Left ventricle myocardium superior (tissue), 1 donor: ENCODE data around the gene SDC1. TPM values are rescaled to one million over a fixed set of nuclear protein-coding genes. Genes with fewer than 3 reads are reported as not detected.

Experiments used
- ATAC-seq: fragments of 200-7000 bp; cut with Tn5 transposase; one replicate; pipeline ENCODE4 v1.9.1; 2020; ENCODE audit warnings: mild to moderate bottlenecking, moderate library complexity
- DNase-seq: peaks from one replicate; pipeline ENCODE4 v3.0.0-alpha.2; 2020
- intact Hi-C: fragments of 100-400 bp; cut with micrococcal nuclease; formaldehyde crosslinking; loops from one replicate; pipeline ENCODE4 v1.11.0; 2022
- total RNA-seq: library from RNA; stranded (reverse); fragmentation: NEBNext Ultra II Directional; extraction: Animal tissue kit (Norgen Biotek cat#: 25700); gene quantifications from one replicate; pipeline ENCODE4 v1.2.1, GENCODE V29; 2021
- donor health status: DM: no; HTN: yes; CAD: no; lungs with severe emphysema.

The SDC1 gene
- total RNA-seq, 1 donor from 2014 or later: 0.42 TPM

DNA sequence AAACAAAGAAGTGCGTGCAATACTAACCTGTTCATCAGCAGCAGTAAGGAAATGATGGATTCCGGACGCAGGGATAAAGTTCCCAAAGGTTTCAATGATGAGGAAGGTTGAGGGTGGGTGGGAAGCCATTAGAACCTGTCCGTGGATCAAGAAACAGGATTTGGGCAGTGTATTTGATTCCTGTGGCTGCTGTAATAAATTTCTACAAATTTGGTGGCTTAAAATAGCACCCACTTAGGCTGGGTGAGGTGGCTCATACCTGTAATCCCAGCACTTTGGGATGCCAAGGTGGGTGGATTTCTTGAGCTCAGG lies 5.1 kb upstream of the SDC1 start:
- intact Hi-C loops: no loop called here

DNA sequence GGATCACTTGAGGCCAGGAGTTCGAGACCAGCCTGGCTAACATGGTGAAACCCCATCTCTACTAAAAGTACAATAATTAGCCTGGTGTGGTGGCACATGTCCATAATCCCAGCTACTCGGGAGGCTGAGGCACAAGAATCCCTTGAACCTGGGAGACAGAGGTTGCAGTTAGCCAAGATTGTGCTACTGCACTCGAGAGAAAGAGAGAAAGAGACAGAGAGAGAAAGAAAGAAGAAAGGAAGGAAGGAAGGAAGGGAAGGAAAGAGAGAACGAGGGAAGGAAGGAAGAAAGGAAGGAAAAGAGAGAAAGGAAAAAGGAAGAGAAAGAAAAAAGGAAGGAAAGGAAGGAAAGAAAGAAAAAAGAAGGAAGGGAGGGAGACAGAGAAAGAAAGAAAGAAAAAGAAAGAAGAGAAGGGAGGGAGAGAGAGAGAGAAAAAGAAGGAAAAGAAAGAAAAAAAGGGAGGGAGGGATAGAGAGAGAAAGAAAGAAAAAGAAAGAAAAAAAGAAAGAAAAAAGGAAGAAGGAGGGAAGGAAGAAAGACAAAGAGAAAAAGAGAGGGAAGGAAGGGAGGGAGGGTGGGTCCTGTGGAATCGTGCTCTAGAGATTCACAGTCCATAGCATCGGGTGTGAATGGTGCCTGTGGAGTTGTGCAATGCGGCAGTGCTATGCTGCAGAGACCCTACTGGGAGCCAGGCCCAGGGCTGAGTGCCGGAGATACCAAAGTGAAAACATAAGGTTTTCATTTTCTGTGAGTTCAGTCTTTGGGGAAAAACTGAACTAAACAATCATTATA lies 4.6 kb upstream of the SDC1 start:
- ATAC-seq: no peak
- DNase-seq: no peak
- intact Hi-C loops: no loop called here

More for the DNA sequence above, 5.1 kb upstream of the SDC1 start:
- ATAC-seq (no peak), DNase-seq (no peak)

DNA sequence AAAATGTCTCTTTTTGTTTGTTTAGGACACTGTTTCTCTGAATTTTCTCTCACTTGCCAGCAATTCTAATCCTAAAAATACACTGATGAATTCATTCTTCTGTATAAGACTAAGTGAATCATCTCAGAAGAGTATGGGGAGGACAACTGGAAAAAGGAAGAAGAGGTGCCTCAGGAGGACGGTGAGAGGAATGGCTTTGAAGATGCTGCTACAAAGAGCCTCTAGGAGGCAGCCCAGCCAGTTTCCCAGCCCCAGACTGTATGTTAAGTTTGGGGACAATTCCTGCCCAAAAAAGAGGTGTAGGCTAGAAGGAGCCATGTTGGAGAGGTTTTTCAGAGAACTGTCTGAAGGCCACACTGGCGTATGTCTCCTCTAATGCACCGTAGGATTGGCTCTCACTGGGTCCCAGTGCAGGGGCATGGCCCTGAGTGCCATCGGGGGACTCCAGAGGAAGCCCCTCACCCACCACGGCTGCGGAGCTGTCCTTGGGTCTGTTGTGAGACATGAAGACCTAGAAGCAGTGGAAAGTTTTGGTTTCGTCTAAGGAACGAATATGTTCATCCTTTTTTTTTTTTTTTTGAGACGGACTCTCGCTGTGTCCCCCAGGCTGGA lies 3.1 kb upstream of the SDC1 start:
- intact Hi-C loops: no loop called here
- no peak for DNase-seq
- no peak for ATAC-seq

DNA sequence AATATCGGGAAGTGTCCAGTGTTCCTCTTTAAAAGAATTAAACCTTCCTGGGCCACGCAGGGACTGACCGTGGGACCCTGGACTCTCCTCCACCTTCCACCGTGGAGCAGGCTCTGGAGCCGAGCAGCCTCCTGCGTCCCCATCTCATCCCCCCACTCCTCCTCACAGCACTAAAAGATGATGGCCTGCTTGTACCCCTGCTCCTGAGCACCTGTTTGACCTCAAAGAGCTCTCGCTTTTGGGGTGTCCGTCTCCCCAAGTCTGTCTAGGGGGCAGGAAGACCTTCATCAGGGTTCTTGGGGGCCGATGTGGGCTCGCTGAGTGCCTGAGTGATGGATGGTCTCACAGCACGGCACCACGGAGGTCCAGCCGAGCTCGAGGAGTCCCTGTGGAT lies 1.2 kb upstream of the SDC1 start:
- DNase-seq (no peak), ATAC-seq (no peak)
- intact Hi-C loops: no loop called here

DNA sequence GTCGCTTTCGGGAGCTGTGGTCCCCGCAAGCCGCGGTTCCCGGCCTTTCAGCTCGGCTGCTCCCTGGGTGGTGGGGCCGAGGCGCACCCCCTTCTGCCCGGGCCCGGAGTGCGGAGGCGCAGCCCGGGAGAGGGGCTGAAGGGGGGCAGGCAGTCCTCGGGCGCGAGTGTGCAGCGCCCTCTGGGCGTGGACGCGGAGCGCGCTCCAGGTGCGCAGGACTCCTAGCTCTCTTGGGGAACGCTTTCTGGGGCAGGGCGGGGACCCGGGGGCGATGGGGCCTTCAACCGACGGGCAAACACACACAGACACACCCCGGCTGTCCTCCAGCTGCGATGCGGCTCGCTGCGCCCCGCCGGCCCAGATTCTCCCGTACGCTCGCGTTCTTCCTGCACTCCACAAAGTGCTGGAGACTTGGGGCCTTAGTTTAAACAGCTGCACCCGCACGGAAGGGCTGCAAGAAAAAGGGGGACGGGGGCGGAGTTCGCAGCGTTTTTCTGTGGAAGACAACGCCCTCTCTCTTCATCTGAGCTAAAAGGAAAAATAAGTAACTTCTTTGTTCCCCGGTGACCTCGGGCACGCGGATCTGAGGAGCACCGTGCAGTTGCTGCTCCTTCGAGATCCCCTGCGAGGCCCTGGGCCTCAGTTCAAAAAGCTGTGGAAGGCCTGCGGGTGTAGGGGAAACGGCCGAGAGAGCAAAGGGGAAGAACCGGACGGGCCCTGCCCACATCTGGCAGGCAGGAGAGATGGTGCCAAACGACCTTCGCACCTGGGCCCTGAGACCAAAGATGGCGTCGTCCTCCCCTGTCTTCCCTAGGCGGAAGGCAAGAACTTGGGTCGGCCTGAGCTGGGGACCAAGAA lies 593 bp upstream of the SDC1 start:
- DNase-seq (peak; percentile 67), ATAC-seq (peak; percentile 90)
- intact Hi-C loops: no loop called here

DNA sequence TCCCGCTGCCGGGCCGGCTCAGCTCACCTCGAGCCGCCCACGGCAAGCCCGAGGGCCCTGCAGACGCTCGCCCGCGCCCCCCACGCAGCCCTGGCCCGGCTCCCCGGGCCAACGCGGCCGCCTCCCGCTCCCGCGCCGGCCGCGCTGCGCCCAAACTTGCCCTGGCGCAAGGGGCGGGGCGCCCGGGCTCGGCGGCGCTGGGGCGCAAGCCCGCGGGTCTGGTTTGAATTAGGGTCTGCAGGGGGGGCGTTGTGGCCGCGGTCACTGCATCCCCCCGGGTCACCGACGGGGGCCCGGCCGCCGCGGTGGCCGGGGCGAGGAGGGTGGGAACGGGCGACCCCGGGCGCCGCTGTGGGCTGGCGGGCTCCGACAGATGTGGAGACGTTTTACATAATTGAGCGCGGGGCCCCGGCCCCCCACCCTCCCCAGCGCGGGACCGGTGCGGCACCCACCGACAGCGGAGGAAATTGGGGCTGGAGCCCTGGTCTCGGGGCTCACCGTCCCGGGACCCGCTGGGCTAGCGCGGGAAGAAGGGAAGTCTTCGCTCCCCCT lies 690 bp downstream of the SDC1 start:
- intact Hi-C loops: no loop called here
- no peak for DNase-seq
- ATAC-seq: peak; percentile 29

DNA sequence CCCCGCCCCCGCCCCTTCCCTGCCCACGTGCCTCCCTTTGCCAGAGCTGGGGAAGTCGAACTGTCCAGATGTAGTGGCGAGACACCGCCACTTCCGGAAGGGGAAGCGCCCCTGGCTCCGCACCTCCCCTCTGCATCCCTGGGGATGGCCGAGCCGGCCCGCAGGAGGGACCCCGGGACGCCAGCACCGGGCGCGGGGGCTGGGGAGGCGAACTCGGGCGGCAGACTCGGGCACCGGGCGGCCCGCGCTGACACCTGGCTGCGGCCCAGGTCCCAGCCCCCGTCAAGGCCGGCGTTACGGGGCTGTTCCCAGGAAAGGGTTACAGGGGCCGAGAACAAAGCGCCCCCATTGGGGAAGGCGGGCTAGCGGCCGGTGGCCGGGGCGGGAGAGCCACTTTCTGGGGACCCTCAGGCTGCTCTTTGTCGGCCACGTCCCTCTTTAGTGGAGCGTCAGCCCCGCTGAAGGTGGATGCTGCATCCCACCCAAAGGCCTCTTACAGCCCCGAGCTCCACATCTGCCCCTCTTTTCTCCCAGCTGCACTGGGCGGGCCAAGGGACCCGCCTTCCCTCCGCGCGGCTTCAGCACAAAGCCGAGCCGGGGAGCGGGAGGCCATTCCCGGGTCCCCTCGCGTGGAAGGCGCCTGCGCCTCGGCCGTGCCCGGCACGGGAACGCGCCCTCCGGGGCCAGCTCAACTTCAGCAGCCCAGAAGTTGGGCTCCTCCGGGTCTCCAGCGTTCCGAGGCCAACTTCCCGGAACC lies 1.3 kb downstream of the SDC1 start:
- DNase-seq (peak; percentile 65), ATAC-seq (peak; percentile 58)
- intact Hi-C loops: no loop called here

DNA sequence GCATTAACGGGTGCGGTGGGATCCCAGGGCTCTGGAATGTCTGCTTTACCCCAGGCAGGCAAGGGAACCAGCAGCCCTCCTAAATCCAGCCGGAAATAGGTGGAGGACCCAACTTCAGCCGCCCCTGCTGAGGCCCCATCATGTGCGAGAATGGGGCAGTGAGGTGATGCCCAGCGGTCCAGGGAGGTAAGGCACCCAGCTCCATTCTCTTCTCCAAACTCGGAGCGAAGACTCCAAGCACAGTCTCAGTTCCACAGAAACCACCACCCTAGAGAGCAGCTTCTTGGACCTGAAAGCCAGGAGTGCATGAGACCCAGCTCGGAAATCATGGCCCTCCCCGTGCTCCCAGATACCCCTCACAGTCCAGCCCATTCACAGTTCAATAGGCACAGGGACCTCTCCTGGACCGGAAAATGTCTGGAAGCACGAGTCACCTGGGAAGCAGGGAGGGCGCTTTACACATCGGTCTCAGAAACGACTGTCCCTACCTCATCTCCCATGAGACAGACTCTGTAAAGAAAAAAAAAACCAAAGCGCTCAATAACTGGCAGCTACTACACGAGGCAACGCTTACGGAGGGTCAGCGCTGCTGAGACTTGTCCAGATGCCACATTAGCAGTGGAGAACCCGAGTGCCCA lies 2.0 kb downstream of the SDC1 start:
- intact Hi-C loops: no loop called here
- no peak for ATAC-seq
- no peak for DNase-seq

DNA sequence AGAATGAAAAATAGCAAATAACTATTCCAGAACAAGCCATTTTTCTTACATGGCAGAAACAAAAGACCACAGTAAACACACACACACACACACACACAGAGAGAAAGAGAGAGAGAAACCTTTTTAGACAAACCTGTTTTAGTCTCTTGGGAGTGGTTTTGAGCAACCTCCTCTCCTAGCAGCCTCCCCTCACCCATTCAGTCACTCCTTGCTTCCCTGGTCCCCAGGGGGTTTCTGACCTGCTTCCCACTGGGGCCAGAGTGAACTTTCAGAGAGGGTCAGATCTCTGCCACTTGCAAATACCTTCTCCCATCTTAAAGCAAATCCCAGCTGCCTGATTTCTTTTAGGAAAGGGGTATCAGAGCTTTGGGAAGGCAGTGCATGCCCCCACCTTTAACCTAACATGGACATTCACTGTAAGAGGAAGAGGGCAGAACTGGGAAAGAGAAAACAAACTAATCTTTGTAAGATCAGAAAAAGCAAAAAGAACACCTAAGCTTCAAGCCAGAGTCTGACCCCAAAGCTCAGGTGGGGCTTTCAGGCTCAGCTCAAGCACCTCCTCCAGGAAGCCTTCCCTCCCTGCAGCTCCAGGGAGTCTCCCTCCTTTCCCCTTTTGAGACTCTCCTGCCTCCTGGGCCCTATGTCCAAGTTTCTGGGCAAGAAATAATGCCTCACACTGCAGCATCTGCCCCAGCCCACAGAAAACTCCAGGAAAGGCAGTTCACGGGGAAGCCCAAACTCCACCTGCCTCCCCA lies 2.7 kb downstream of the SDC1 start:
- intact Hi-C loops: no loop called here
- DNase-seq (no peak), ATAC-seq (no peak)

DNA sequence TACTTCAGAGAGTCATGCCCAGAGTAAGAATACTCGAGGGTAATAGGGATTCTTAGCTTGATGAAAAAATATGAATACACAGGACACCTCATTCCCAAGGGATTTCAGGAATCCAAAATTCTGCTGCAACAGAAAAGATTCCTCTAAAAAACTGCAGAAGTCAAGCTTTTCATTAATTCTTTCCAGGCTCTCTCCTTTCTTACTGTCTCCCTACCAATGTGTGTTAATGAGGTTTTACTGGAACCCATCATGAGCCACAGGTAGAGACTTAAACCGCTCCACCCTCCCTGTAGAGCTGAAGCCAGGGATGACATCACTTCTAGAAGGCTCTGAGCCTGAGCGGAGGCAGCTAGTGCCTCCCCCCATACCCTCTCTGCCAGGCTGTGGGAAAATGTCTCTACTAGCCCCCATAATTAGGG lies 3.4 kb downstream of the SDC1 start:
- intact Hi-C loops: no loop called here
- no peak for ATAC-seq
- no peak for DNase-seq

DNA sequence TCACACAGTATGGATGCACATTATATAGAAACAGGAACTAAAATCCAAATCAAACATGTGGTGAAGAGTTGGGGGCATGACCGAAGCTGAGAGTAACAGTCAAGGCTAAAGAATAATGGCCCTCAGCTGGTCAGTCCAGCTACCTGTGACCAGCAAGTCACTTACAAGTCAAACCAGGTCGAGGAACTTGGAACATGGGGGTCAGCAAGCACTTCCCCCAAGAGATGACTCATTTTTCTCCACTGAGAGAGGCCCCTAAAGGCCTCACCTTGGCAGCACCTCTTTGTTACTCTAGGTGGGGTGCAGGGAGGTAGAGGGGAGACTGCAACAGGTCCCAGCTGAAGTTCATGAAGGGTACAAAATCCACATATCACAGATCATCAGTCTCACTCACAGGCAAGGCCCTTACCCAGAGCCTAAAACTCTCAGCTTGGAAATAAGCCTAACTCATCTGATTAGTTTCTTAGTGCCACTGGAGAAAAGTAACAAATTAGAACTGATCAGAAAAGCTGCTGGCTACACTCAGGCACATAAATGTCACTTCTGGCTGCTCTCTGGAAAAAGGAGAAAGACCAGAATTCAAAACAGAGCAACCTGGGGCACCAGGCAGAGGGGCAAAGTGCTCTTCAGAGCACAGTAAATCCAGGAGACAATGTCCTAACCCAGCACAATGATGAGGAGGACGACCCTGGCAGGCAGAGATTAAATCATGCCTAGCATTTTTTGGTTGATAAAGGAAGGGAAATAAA lies 4.0 kb downstream of the SDC1 start:
- intact Hi-C loops: no loop called here
- no peak for DNase-seq
- no peak for ATAC-seq

DNA sequence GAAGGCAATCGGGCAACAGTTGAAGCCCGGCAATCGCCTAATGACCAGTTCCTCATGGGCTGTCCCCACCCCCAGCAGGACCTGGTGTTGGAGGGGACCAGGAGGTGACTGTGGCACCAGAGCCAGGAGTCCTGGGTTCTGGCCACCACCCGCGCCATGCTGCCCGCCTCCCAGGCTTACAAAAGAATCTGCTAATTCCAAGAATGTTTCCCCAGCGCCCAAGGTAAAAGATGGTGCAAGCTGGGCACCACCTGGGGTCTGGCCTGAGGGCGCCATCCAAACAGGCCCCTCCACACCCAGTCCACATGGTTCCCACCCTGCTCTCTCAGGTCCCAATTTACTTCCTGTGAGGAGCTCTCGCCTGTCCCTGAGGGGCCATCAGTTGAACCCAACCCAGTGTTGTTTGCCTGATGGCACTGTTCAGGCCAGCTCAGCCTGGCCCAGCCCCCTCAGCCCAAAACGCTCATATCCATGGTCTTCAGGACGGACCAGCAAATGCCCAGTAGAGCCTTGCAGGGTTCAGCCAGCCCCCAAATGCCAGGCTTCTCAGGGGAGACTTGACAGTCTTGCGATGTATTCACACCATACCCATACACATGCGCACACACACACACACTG lies 5.1 kb downstream of the SDC1 start:
- intact Hi-C loops: no loop called here
- ATAC-seq (no peak), DNase-seq (no peak)

DNA sequence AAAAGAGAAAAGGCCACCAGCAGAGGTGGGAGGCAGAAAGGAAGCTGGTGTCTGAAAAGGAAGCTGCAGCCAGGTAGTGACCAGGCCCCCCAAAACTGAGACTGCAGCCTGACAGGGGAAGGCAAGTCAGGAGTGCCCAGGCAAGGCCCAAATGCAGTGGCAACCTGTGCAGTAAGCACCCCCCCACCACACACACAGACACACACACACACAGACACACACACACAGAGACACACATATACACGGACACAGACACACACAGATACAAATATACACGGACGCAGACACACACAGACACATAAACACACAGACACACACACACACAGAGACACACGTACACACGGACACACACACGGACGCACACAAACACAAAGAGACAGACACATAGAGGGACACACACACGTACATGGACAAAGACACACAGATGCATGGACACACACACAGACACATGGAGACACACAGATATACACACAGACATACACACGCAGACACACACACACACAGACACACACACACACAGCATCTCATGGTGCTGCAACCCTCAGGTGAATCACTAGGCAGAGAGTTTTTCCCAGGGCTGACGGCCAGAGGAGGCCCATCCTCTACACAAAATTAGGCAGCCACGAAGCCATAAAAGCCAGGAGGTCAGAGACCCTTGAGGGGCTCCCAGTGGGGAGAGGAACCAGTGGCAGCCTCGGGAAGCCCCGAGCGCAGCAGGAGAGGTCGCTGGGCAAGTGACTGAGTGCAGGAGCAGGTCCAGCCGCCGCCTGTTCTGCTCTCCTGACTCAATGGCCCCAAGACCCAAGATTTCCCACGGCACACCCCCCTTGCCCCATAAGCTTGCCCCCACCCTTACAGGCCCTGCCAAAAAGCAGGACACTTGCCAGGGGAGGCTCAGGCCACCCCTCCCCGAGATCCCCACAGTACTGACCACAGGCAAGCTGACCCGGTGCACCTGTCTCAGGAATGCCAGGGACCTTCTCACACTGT lies 6.3 kb downstream of the SDC1 start:
- DNase-seq (no peak), ATAC-seq (no peak)
- intact Hi-C loops: no loop called here

DNA sequence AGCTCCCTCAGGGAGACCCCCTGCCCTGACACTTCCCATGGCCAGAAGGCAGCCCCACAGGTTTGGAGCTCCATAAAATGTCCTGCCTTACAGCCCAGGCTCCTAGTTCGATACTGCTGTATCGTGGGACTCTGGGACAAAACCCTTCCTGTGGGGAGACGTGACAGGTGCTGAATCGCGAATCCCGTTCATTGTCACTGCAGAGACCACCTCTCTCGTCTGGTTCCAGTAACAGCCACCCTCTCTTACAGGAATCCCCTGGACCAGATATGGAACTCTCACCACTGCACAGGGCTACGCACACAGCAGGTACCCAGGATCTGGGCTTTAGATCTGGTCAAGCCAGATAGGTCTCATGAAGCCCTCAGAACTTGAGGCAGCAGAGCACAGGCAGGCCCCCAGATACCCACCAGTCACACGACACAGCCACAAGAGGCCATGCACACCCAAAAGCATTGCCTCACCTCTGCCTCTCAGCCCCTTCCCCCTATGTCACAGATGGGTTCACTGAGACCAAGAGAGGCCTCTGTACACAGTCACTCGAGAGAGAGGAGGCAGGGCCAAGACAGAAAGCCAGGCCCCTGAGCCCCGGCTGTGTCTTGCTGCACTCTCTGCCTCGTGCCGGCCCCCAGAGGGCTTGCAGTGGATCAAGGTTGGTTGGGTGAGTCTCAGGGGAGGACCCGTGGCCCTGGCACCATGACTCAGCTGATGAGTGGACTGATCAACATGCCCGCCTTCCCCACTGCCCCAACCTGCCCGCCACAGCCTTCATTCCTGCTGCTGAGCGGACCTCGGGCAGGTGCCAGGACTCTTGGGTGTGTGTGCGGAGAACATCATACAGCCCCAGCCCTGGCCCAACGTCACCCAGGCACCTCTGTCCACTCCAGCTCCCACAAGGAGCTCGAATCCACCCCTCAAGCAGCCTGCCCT lies 7.6 kb downstream of the SDC1 start:
- ATAC-seq: no peak
- no peak for DNase-seq
- intact Hi-C loops: no loop called here
